ENCODE data around the gene TPCN2.

The TPCN2 gene

DNA sequence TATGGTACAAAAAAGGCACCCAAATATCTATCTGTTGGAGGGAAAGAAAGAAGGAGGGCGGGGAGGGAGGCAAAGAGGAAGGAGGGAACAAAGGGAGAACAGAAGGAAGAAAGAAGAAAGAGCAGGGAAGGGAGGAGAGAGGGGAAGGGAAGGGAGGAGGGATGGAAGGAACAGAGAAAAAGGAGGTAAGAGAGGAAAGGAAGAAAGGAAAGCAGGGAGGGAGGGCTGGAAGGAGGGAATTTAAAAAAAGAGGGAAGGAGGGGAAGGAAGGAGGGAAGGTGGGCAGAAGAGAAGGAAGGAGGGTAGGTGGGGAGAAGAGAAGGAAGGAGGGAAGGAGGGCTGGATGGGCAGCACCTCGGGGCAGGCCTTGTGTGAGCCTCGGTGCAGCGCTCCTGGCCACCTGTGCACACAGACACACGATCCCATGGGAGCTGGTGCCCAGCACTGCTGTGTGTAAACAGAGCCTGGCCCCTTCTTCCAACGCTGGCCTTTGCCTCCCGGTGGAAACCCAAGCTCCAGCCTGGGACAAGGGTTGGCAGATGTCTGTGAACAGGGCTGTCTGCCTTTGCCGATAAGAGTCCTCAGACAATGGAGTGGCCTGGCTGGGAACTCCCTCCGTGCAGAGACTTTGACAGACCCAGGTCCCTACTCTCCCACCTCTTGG lies 130.2 kb downstream of the TPCN2 start:
- no peak for DNase-seq
- Histone ChIP-seq H2BK5ac (ENCODE audit: low read length) (no peak overlapping the region), H3K4me3 (ENCODE audit: low read length) (no peak overlapping the region), H2AK5ac (ENCODE audit: low read length) (no peak overlapping the region), H3K4me2 (ENCODE audit: low read length) (no peak overlapping the region), H3K36me3 (ENCODE audit: control insufficient read depth, insufficient read depth, low read length) (no peaks in the 10 kb centered on the region), H3K56ac (ENCODE audit: low read length) (no peak overlapping the region), H2BK120ac (ENCODE audit: low read depth, low read length) (no peak overlapping the region), H3K4ac (ENCODE audit: low read depth, low read length) (no peak overlapping the region), H3K79me2 (ENCODE audit: control insufficient read depth, insufficient read depth, low read length) (no peaks in the 10 kb centered on the region), H3K4me1 (ENCODE audit: control insufficient read depth, low read depth, low read length) (no peaks in the 10 kb centered on the region), H3K79me1 (ENCODE audit: low read length) (no peaks in the 10 kb centered on the region), H3K27ac (ENCODE audit: low read depth, low read length) (no peak overlapping the region), H3K9ac (ENCODE audit: low read length) (no peak overlapping the region), H2BK15ac (replicated peaks; ENCODE audit: low read depth) (no peak overlapping the region), H3K18ac (ENCODE audit: low read length) (no peak overlapping the region), H3K27me3 (ENCODE audit: insufficient read depth, low read length, poor library complexity) (no peaks in the 10 kb centered on the region), H4K8ac (ENCODE audit: low read depth, low read length) (no peak overlapping the region), H4K5ac (ENCODE audit: low read length) (no peak overlapping the region), H3K23ac (ENCODE audit: low read length) (no peak overlapping the region)
- no CpG with 5 or more reads among the region's 9 CpGs for WGBS (ENCODE audit: extremely low coverage, insufficient coverage, low lambda C conversion rate)

DNA sequence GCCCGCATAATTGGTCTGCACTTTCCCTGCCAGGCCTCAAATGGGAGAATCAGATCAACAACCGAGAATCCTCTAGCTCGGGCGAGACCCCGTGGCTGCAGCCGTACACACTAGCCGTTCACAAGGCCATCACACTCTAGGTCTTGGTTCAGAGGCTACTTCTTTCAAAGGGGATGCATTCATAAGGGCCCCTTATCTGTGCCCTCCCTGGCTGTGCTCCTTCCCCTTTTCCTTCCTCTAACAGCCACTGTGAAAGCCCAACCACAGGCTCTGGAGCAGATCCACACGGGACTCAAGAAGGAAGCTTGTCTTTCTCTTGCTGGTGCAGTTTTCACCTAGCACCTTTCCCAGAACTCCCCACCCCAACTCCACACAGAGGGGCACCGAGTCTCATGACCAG lies 131.5 kb downstream of the TPCN2 start:
- no peaks in the 10 kb centered on the region for H3K79me2 ChIP-seq (ENCODE audit: control insufficient read depth, insufficient read depth, low read length)
- no peak overlapping the region for H3K27ac ChIP-seq (ENCODE audit: low read depth, low read length)
- no peaks in the 10 kb centered on the region for H3K36me3 ChIP-seq (ENCODE audit: control insufficient read depth, insufficient read depth, low read length)
- no peak overlapping the region for H3K9ac ChIP-seq (ENCODE audit: low read length)
- no peaks in the 10 kb centered on the region for H3K27me3 ChIP-seq (ENCODE audit: insufficient read depth, low read length, poor library complexity)
- no peak overlapping the region for H2BK5ac ChIP-seq (ENCODE audit: low read length)
- no peak overlapping the region for H3K4me2 ChIP-seq (ENCODE audit: low read length)
- no peak overlapping the region for H3K4me3 ChIP-seq (ENCODE audit: low read length)
- no peak overlapping the region for H3K18ac ChIP-seq (ENCODE audit: low read length)
- H3K4me1 ChIP-seq (ENCODE audit: control insufficient read depth, low read depth, low read length) = no peaks in the 10 kb centered on the region
- WGBS (ENCODE audit: extremely low coverage, insufficient coverage, low lambda C conversion rate) = no CpG with 5 or more reads among the region's 9 CpGs
- DNase-seq = no peak
- H2BK120ac ChIP-seq (ENCODE audit: low read depth, low read length) = no peak overlapping the region
- H4K8ac ChIP-seq (ENCODE audit: low read depth, low read length) = no peak overlapping the region
- no peak overlapping the region for H3K4ac ChIP-seq (ENCODE audit: low read depth, low read length)
- H2AK5ac ChIP-seq (ENCODE audit: low read length) = no peak overlapping the region
- H3K56ac ChIP-seq (ENCODE audit: low read length) = no peak overlapping the region
- H2BK15ac ChIP-seq (replicated peaks; ENCODE audit: low read depth) = no peak overlapping the region
- no peaks in the 10 kb centered on the region for H3K79me1 ChIP-seq (ENCODE audit: low read length)
- H3K23ac ChIP-seq (ENCODE audit: low read length) = no peak overlapping the region
- H4K5ac ChIP-seq (ENCODE audit: low read length) = no peak overlapping the region

DNA sequence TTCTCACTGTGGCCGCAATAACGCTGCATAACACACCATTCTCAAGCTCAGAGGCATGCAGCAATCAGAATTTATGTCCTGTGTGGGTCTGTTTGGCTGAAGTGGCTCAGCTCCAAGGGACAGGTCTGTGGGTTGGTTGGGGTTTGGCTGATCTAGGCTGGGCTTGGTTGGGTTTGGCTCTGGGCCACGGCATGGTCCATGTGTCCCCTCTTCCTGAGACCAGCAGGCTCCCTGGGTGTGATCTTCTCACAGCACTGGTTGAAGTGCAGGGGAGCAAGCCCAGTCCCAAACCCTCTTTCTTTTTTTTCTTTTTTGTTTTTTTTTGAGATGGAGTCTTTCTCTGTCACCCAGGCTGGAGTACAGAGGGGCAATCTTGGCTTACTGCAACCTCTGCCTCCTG lies 132.0 kb downstream of the TPCN2 start:
- H3K4me1 ChIP-seq (ENCODE audit: control insufficient read depth, low read depth, low read length) = no peaks in the 10 kb centered on the region
- H2BK15ac ChIP-seq (replicated peaks; ENCODE audit: low read depth) = no peak overlapping the region
- no peak overlapping the region for H3K27ac ChIP-seq (ENCODE audit: low read depth, low read length)
- no peak overlapping the region for H4K5ac ChIP-seq (ENCODE audit: low read length)
- no peak overlapping the region for H3K18ac ChIP-seq (ENCODE audit: low read length)
- no peaks in the 10 kb centered on the region for H3K79me1 ChIP-seq (ENCODE audit: low read length)
- H3K79me2 ChIP-seq (ENCODE audit: control insufficient read depth, insufficient read depth, low read length) = no peaks in the 10 kb centered on the region
- no peak overlapping the region for H2BK120ac ChIP-seq (ENCODE audit: low read depth, low read length)
- WGBS (ENCODE audit: extremely low coverage, insufficient coverage, low lambda C conversion rate) = no CpG with 5 or more reads among the region's 3 CpGs
- no peak overlapping the region for H4K8ac ChIP-seq (ENCODE audit: low read depth, low read length)
- no peak for DNase-seq
- no peak overlapping the region for H3K4ac ChIP-seq (ENCODE audit: low read depth, low read length)
- H3K4me3 ChIP-seq (ENCODE audit: low read length) = no peak overlapping the region
- no peak overlapping the region for H2BK5ac ChIP-seq (ENCODE audit: low read length)
- no peak overlapping the region for H3K56ac ChIP-seq (ENCODE audit: low read length)
- H3K36me3 ChIP-seq (ENCODE audit: control insufficient read depth, insufficient read depth, low read length) = no peaks in the 10 kb centered on the region
- H2AK5ac ChIP-seq (ENCODE audit: low read length) = no peak overlapping the region
- no peak overlapping the region for H3K23ac ChIP-seq (ENCODE audit: low read length)
- H3K9ac ChIP-seq (ENCODE audit: low read length) = no peak overlapping the region
- H3K4me2 ChIP-seq (ENCODE audit: low read length) = no peak overlapping the region
- no peaks in the 10 kb centered on the region for H3K27me3 ChIP-seq (ENCODE audit: insufficient read depth, low read length, poor library complexity)

DNA sequence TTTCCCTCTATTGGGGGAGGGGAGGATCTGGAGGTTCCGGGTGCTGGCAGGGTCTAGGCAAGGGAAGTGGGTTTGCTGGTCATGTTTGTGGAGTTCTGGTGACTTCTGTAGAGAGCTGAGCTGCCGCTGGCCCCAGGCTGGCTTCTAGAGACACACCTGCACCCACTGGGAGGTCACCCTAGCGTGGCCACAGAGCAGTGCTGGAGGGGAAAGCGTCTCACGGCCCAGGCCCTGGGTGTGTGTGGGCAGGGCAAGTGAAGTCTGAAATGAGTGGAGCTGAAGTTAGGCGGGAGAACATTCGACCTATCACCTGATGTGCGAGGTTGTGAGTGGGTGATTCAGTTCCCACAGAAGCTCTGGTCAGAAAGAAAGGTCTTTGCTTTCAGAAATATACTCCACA lies 134.9 kb downstream of the TPCN2 start:
- H2BK5ac ChIP-seq (ENCODE audit: low read length) = no peak overlapping the region
- H4K8ac ChIP-seq (ENCODE audit: low read depth, low read length) = no peak overlapping the region
- no peaks in the 10 kb centered on the region for H3K27me3 ChIP-seq (ENCODE audit: insufficient read depth, low read length, poor library complexity)
- no peak overlapping the region for H3K23ac ChIP-seq (ENCODE audit: low read length)
- H3K9ac ChIP-seq (ENCODE audit: low read length) = no peak overlapping the region
- H3K79me2 ChIP-seq (ENCODE audit: control insufficient read depth, insufficient read depth, low read length) = no peaks in the 10 kb centered on the region
- H3K27ac ChIP-seq (ENCODE audit: low read depth, low read length) = no peak overlapping the region
- no peak overlapping the region for H2AK5ac ChIP-seq (ENCODE audit: low read length)
- H3K4me3 ChIP-seq (ENCODE audit: low read length) = no peak overlapping the region
- no peak for DNase-seq
- H3K4me2 ChIP-seq (ENCODE audit: low read length) = no peak overlapping the region
- H2BK120ac ChIP-seq (ENCODE audit: low read depth, low read length) = no peak overlapping the region
- no peak overlapping the region for H2BK15ac ChIP-seq (replicated peaks; ENCODE audit: low read depth)
- no CpG with 5 or more reads among the region's 8 CpGs for WGBS (ENCODE audit: extremely low coverage, insufficient coverage, low lambda C conversion rate)
- no peaks in the 10 kb centered on the region for H3K79me1 ChIP-seq (ENCODE audit: low read length)
- no peak overlapping the region for H3K56ac ChIP-seq (ENCODE audit: low read length)
- no peak overlapping the region for H3K4ac ChIP-seq (ENCODE audit: low read depth, low read length)
- H3K4me1 ChIP-seq (ENCODE audit: control insufficient read depth, low read depth, low read length) = no peaks in the 10 kb centered on the region
- H4K5ac ChIP-seq (ENCODE audit: low read length) = no peak overlapping the region
- no peaks in the 10 kb centered on the region for H3K36me3 ChIP-seq (ENCODE audit: control insufficient read depth, insufficient read depth, low read length)
- H3K18ac ChIP-seq (ENCODE audit: low read length) = no peak overlapping the region

Small RNA genes lying within 50 kb of the gene (small RNA-seq; reads per million reads assigned to genes)
- gene MIR3164 (ENCODE audit: insufficient read depth) = 3.9 reads per million, percentile 61 among the genes with 10 or more reads in this experiment

Measured in mesendoderm (in vitro differentiated cells).